Measurements from ENCODE around the gene VHLL. TPM values are rescaled to one million over a fixed set of nuclear protein-coding genes. Genes with fewer than 3 reads are reported as not detected.

The VHLL gene
- total RNA-seq, 4 donors from 2014 or later: not detected

DNA sequence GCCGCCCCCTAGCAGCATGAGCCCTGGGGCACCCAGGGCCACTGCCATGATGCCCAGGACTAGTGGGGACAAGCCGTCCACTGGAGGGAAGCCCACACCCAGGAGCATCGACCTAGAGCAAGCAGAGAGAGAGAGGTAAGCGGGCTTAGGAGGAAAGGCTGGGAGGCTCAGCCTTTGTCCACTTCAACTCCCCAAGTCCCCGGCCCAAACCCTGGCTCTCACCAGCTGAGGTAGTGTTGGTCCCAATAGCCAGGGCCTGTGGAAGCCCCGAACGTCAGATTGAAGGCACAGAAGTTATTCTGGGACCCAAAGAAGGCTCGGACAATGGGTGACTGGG is 6.0 kb downstream of the VHLL start:
- intact Hi-C loops (cut with DNase I; ENCODE audit: low total_unique reads): no loop called here
- Histone ChIP-seq H3K9me3 (no peaks in the 10 kb centered on the region), H3K4me1 (peaks cover 0 to 17% of the 10 kb centered on the region in 2 donors), H3K4me3 (no peak overlapping the region), H3K36me3 (no peaks in the 10 kb centered on the region), H3K27me3 (no peaks in the 10 kb centered on the region), H3K27ac (no peak overlapping the region)
- TF ChIP-seq, protein P1, sequence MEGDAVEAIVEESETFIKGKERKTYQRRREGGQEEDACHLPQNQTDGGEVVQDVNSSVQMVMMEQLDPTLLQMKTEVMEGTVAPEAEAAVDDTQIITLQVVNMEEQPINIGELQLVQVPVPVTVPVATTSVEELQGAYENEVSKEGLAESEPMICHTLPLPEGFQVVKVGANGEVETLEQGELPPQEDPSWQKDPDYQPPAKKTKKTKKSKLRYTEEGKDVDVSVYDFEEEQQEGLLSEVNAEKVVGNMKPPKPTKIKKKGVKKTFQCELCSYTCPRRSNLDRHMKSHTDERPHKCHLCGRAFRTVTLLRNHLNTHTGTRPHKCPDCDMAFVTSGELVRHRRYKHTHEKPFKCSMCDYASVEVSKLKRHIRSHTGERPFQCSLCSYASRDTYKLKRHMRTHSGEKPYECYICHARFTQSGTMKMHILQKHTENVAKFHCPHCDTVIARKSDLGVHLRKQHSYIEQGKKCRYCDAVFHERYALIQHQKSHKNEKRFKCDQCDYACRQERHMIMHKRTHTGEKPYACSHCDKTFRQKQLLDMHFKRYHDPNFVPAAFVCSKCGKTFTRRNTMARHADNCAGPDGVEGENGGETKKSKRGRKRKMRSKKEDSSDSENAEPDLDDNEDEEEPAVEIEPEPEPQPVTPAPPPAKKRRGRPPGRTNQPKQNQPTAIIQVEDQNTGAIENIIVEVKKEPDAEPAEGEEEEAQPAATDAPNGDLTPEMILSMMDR (IDR thresholded peaks at IDR 0.05): no peak
- TF ChIP-seq POLR2A (IDR thresholded peaks at IDR 0.05): no peak
- DNase-seq: no peak

DNA sequence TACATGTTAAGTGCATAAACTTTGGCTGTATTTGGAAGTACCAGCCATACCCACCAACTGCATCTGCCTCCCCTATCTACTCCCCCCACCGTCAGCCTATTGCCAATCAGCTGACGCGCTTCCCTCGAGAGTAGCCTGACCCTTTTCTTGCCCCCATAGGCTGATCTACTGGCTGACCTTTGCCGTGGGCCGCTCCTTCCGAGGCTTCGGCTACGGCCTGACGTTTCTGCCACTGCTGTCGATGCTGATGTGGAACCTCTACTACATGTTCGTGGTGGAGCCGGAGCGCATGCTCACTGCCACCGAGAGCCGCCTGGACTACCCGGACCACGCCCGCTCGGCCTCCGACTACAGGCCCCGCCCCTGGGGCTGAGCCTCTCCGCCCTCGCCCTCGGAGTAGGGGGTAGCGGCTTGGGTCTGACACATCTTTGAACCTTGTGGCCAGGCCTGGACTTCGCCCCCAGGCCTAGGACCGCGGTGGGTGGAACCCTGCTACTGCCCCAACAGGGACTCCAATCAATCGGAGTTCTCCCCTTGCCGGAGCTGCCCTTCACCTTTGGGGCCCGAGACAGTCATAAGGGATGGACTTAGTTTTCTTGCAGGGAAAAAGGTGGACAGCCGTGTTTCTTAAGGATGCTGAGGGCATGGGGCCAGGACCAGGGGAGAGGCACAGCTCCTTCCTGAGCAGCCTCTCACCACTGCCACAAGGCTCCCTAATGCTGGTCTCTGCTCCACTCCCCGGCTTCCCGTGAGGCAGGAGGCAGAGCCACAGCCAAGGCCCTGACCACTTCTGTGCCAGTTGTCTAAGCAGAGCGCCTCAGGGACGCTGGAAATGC is 7.7 kb downstream of the VHLL start:
- Histone ChIP-seq H3K27me3 (no peaks in the 10 kb centered on the region), H3K4me1 (peaks cover 0 to 17% of the 10 kb centered on the region in 2 donors), H3K9me3 (no peaks in the 10 kb centered on the region), H3K4me3 (peak overlapping the region; percentile 43 to 56), H3K36me3 (no peaks in the 10 kb centered on the region), H3K27ac (peak overlapping the region; percentile 89 to 91)
- TF ChIP-seq, protein P1 (IDR thresholded peaks at IDR 0.05): no peak
- peak; percentile 44 to 54 for TF ChIP-seq POLR2A (IDR thresholded peaks at IDR 0.05)
- peak; percentile 88 to 89 for DNase-seq
- intact Hi-C loops (cut with DNase I; ENCODE audit: low total_unique reads): no loop called here

DNA sequence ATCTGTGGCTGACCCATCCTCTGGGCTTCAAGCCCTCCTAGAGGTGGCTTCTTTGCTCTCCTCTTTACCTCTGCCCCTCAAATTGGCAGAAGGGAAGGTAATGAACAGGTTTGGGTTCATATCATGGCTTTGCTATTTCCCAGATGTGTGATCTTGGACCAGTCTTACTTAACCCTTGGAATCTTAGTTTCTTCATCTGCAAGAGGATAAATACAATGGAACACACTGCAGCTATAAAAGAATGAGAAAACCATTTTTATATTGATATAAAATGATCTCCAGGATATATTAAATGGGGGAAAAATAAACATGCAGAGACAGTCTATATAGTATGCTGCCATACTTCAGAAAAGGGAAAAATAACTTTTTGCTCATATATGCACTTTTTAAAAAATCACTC is 9.2 kb downstream of the VHLL start:
- TF ChIP-seq, protein P1 (IDR thresholded peaks at IDR 0.05): no peak
- TF ChIP-seq POLR2A (IDR thresholded peaks at IDR 0.05): no peak
- intact Hi-C loops (cut with DNase I; ENCODE audit: low total_unique reads): no loop called here
- H3K9me3 ChIP-seq: no peaks in the 10 kb centered on the region

DNA sequence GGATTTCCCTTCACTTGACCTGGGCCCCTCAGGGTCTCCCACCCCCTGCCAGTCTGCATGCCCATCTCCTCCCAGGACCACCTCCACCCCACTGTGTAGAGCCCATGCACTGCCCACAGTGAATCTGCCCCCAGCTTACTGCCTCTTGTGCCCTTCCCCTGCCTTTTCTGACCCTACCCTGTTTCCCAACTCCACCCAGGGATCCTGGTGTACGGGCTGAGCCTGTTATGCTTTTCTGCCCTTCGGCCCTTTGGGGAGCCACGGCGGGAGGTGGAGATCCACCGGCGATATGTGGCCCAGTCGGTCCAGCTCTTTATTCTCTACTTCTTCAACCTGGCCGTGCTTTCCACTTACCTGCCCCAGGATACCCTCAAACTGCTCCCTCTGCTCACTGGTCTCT is 13.0 kb downstream of the VHLL start:
- DNase-seq: no peak
- intact Hi-C loops (cut with DNase I; ENCODE audit: low total_unique reads): no loop called here
- no peaks in the 10 kb centered on the region for H3K36me3 ChIP-seq
- TF ChIP-seq, protein P1 (IDR thresholded peaks at IDR 0.05): no peak
- TF ChIP-seq POLR2A (IDR thresholded peaks at IDR 0.05): no peak
- H3K27ac ChIP-seq: no peak overlapping the region
- no peak overlapping the region for H3K4me3 ChIP-seq
- H3K4me1 ChIP-seq: peaks cover 0 to 6% of the 10 kb centered on the region in 2 donors
- H3K9me3 ChIP-seq: no peaks in the 10 kb centered on the region
- H3K27me3 ChIP-seq: no peaks in the 10 kb centered on the region

More for the DNA sequence above, 9.2 kb downstream of the VHLL start:
- no peaks in the 10 kb centered on the region for H3K27me3 ChIP-seq
- H3K4me3 ChIP-seq: no peak overlapping the region
- H3K36me3 ChIP-seq: no peaks in the 10 kb centered on the region
- DNase-seq: no peak
- H3K27ac ChIP-seq: no peak overlapping the region
- peaks cover 0 to 15% of the 10 kb centered on the region in 2 donors for H3K4me1 ChIP-seq

DNA sequence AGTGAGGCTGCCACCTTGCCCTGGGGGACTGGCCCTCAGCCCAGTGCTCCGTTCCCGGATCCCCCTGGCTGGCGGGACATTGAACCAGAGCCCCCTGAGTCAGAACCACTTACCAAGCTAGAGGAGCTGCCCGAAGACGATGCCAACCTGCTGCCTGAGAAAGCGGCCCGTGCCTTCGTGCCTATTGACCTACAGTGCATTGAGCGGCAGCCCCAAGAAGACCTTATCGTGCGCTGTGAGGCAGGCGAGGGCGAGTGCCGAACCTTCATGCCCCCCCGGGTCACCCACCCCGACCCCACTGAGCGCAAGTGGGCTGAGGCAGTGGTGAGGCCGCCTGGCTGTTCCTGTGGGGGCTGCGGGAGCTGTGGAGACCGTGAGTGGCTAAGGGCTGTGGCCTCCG is 13.7 kb downstream of the VHLL start:
- no peak overlapping the region for H3K4me3 ChIP-seq
- H3K27ac ChIP-seq: no peak overlapping the region
- H3K9me3 ChIP-seq: no peaks in the 10 kb centered on the region
- no peak for DNase-seq
- H3K4me1 ChIP-seq: peaks cover 0 to 7% of the 10 kb centered on the region in 2 donors
- TF ChIP-seq, protein P1 (IDR thresholded peaks at IDR 0.05): no peak
- no peak for TF ChIP-seq POLR2A (IDR thresholded peaks at IDR 0.05)
- H3K36me3 ChIP-seq: no peaks in the 10 kb centered on the region
- no peaks in the 10 kb centered on the region for H3K27me3 ChIP-seq
- intact Hi-C loops (cut with DNase I; ENCODE audit: low total_unique reads): no loop called here

Data from uterus (tissue), 4 donors.